GM12864 (cell line): ENCODE measurements around the gene ETV5.

Experiments
- DNase-seq: peaks from one replicate; pipeline ENCODE4 v3.0.0-alpha.2; 2011; ENCODE audit warnings: low read depth
- H3K4me3 ChIP-seq: 2 replicates; pipeline ENCODE4 v1.5.1; 2011; ENCODE audit warnings: mild to moderate bottlenecking, low read depth, low read length, control low read depth
- CTCF ChIP-seq: IDR thresholded peaks from 2 replicates; pipeline ENCODE4 v1.5.1; 2011; ENCODE audit warnings: low read depth, mild to moderate bottlenecking, moderate library complexity, low read length, control low read depth, inconsistent platforms; ENCODE audit errors: missing control alignments

ETV5 gene

GRCh38 chr3:186115239-186115996 is 6.5 kb upstream of the ETV5 start:
- TF ChIP-seq CTCF, result no peak
- H3K4me3 ChIP-seq, result no peak overlapping the region
- DNase-seq, result no peak

- H3K4me3 ChIP-seq, result no peak overlapping the region
- no peak for DNase-seq
These were observed 2.4 kb upstream of the ETV5 start for GRCh38 chr3:186110975-186111974.

GRCh38 chr3:186109897-186110803 is 1.3 kb upstream of the ETV5 start:
- peak overlapping the region; percentile 60; the same call in 1 of the 2 replicates for H3K4me3 ChIP-seq
- no peak for TF ChIP-seq CTCF
- DNase-seq, result no peak

More at GRCh38 chr3:186110975-186111974, 2.4 kb upstream of the ETV5 start:
- TF ChIP-seq CTCF, result no peak

- DNase-seq, result no peak
- TF ChIP-seq CTCF, result no peak
- peak overlapping the region; percentile 75 for H3K4me3 ChIP-seq
These were observed 566 bp downstream of the ETV5 start for GRCh38 chr3:186108106-186108940.

- no peak for DNase-seq
- TF ChIP-seq CTCF, result no peak
- peak overlapping the region; percentile 75 for H3K4me3 ChIP-seq
These were observed 1.4 kb downstream of the ETV5 start for GRCh38 chr3:186107215-186108105.
